GM12878 (cell line): ENCODE data around the gene SPINDOC. TPM values are rescaled to one million over a fixed set of nuclear protein-coding genes. Genes with fewer than 3 reads are reported as not detected.

ENCODE experiments used
- ATAC-seq: fragments of 200-7000 bp; cut with Tn5 transposase; 3 replicates; pipeline ENCODE4 v1.9.1; 2020; ENCODE audit warnings: mild to moderate bottlenecking, moderate library complexity
- BruUV-seq: library from RNA; stranded (reverse); fragments of 400-500 nt; replicated peaks from 2 replicates; lab custom pipeline; 2021; lab: Mats Ljungman, UMichigan
- CTCF ChIA-PET: fragments of 300-600 bp; sonication (Branson Sonifier 250); formaldehyde crosslinking; extraction: SDS; loops from one replicate; lab custom pipeline; 2021; ENCODE audit warnings: inconsistent platforms; lab: Yijun Ruan, JAX
- POLR2A ChIA-PET: fragments of 350-600 bp; formaldehyde crosslinking; extraction: SDS; loops from one replicate; lab custom pipeline; 2021; ENCODE audit warnings: inconsistent platforms; lab: Charles Lee
- RAD21 ChIA-PET: fragments of 300-600 bp; sonication (Branson Sonifier 250); formaldehyde crosslinking; loops from one replicate; lab custom pipeline; 2023; ENCODE audit warnings: antibody characterized with exemption; ENCODE audit not compliant: unreplicated experiment; lab: Charles Lee
- SMC1A ChIA-PET: fragments of 300-600 bp; sonication (Branson Sonifier 250); formaldehyde crosslinking; loops from one replicate; lab custom pipeline; 2023; ENCODE audit not compliant: unreplicated experiment, uncharacterized antibody; lab: Charles Lee
- DNase-seq: peaks from one replicate; pipeline ENCODE4 v3.0.0-alpha.2; 2011; ENCODE audit warnings: low read depth, low spot score
- FAIRE-seq: peaks from 3 replicates; lab custom pipeline; 2011; peaks lifted over from hg19 to GRCh38; lab: Jason Lieb, UNC
- H2AFZ ChIP-seq: 2 replicates; pipeline ENCODE4 v1.6.0; 2011; ENCODE audit warnings: low read depth, low read length, control low read depth; ENCODE audit not compliant: control insufficient read depth
- H3K27ac ChIP-seq: 2 replicates; pipeline ENCODE4 v1.5.1; 2011; ENCODE audit warnings: control low read depth; ENCODE audit not compliant: control insufficient read depth, insufficient read depth
- H3K27me3 ChIP-seq, 2 experiments: replicated peaks in 1 of 2; 2 replicates each; pipeline versions ENCODE4 v1.6.0 to v1.6.1; 2011; ENCODE audit warnings: low read length in 1 of 2; ENCODE audit not compliant: control insufficient read depth in 2 of 2, insufficient read depth in 2 of 2
- H3K36me3 ChIP-seq, 2 experiments: 2 replicates each; pipeline ENCODE4 v1.5.1; 2011; ENCODE audit warnings: low read length in 1 of 2; ENCODE audit not compliant: control insufficient read depth in 2 of 2, insufficient read depth in 2 of 2
- H3K4me1 ChIP-seq: 2 replicates; pipeline ENCODE4 v1.6.1; 2011; ENCODE audit warnings: mild to moderate bottlenecking, low read length, moderate library complexity, mixed read lengths; ENCODE audit not compliant: control insufficient read depth, insufficient read depth
- H3K4me2 ChIP-seq: 2 replicates; pipeline ENCODE4 v1.6.0; 2011; ENCODE audit warnings: control low read depth; ENCODE audit not compliant: control insufficient read depth, insufficient read depth
- H3K4me3 ChIP-seq: fragments of 200-600 bp; sonication (generic); 2 replicates; pipeline ENCODE4 v1.5.1; 2016
- H3K79me2 ChIP-seq: 2 replicates; pipeline ENCODE4 v1.6.0; 2011; ENCODE audit warnings: low read length; ENCODE audit not compliant: control insufficient read depth, insufficient read depth
- H3K9ac ChIP-seq: 2 replicates; pipeline ENCODE4 v1.8.0; 2011; ENCODE audit warnings: low read length, control low read depth, mixed read lengths; ENCODE audit not compliant: control insufficient read depth, insufficient read depth
- H3K9me3 ChIP-seq: replicated peaks from 3 replicates; pipeline ENCODE4 v1.5.1; 2011; ENCODE audit warnings: mild to moderate bottlenecking, low read length; ENCODE audit not compliant: control insufficient read depth, insufficient read depth
- H4K20me1 ChIP-seq: 2 replicates; pipeline ENCODE4 v1.6.0; 2011; ENCODE audit not compliant: control insufficient read depth, insufficient read depth
- BCL11A ChIP-seq: IDR thresholded peaks from 2 replicates; pipeline ENCODE4 v1.6.1; 2011; ENCODE audit warnings: low read depth, low read length
- MXI1 ChIP-seq: fragments of 150-350 bp; IDR thresholded peaks from 2 replicates; pipeline ENCODE4 v1.6.1; 2011; ENCODE audit warnings: low read depth, mild to moderate bottlenecking, inconsistent platforms, low read length, improper control_type of control experiment
- SIN3A ChIP-seq: IDR thresholded peaks from 2 replicates; pipeline ENCODE4 v1.6.1; 2012; ENCODE audit warnings: low read depth, low read length, improper control_type of control experiment
- ZBED1 ChIP-seq: IDR thresholded peaks from 2 replicates; pipeline ENCODE4 v1.6.1; 2016; ENCODE audit warnings: borderline replicate concordance
- ZBTB4 ChIP-seq: fragments of 450-650 bp; formaldehyde crosslinking; IDR thresholded peaks from 2 replicates; pipeline ENCODE4 v1.4.0; 2022; ENCODE audit warnings: mild to moderate bottlenecking, moderate library complexity
- WGBS: methylation state at CpG from one replicate; pipeline ENCODE4 v1.1.6; 2016; ENCODE audit warnings: low lambda C conversion rate; ENCODE audit not compliant: insufficient replicate concordance, insufficient coverage; ENCODE audit errors: missing lambda C conversion rate; 5-methylcytosine and 5-hydroxymethylcytosine counted together
- in situ Hi-C: fragments of 300-500 bp; cut with MboI; formaldehyde crosslinking; loops from 9 replicates; pipeline ENCODE4 v1.14.3; 2018; ENCODE audit warnings: mixed read lengths
- intact Hi-C: fragments of 100-400 bp; cut with micrococcal nuclease; formaldehyde crosslinking; loops from one replicate; pipeline ENCODE4 v1.14.2; 2022; ENCODE audit not compliant: unreplicated experiment
- polyA plus RNA-seq, 11 experiments: library from polyadenylated mRNA; depleted of rRNA in 4 of 11; unstranded in 6 of 11; stranded (reverse) in 5 of 11; fragments of >200 nt; fragmentation: Nextera tagmentation in 4 of 11; fragmentation: Illumina TruSeq in 1 of 11; extraction: Ambion mirVana in 4 of 11; extraction: Trizol in 1 of 11; gene quantifications; 1 replicate in 1 of 11; 2 replicates in 10 of 11; pipeline versions ENCODE4 v1.2.1 to v1.2.3, GENCODE V29; 2011 to 2016; ENCODE audit warnings: inconsistent platforms in 2 of 11, missing spikeins in 2 of 11, low read depth in 1 of 11
- total RNA-seq, 4 experiments: library from RNA; depleted of rRNA in 3 of 4; stranded (reverse); fragments of >200 nt in 3 of 4; fragmentation: Illumina TruSeq in 1 of 4; extraction: Trizol in 1 of 4; gene quantifications; 2 replicates each; pipeline versions ENCODE4 v1.2.1 to v1.2.3, GENCODE V29; 2013 to 2021

SPINDOC gene
- total and polyA plus RNA-seq, 10 of the 15 experiments (the other 5 are each of a cell fraction or from before 2014, with no cell fraction given) = 0.88 to 38.2 (median 16.9) TPM

GRCh38 chr11:63873311-63873710 lies 60.1 kb downstream of the SPINDOC start:
- no peak overlapping the region for H3K4me2 ChIP-seq
- POLR2A ChIA-PET = interaction anchor here (0.5 kb wide), 1 partner anchor 30 kb away, joined by 4 read pairs; no protein-coding TSS in a partner anchor
- DNase-seq (no peak), ATAC-seq (no peak), FAIRE-seq (no peak)
- no peak overlapping the region for H3K9ac ChIP-seq
- H3K27ac ChIP-seq = no peak overlapping the region
- TF ChIP-seq SIN3A (no peak), MXI1 (no peak), ZBED1 (no peak), BCL11A (no peak), ZBTB4 (CRISPR knock-in tag) (no peak)
- WGBS = 96% methylated on average over 5 of the region's 5 CpGs
- BruUV-seq = no TSS peak
- in situ Hi-C loops = no loop called here
- H2AFZ ChIP-seq = no peak overlapping the region
- H4K20me1 ChIP-seq = peaks cover 4% of the 10 kb centered on the region; the same call in 1 of the 2 replicates
- intact Hi-C loops = no loop called here
- peaks cover 10 to 13% of the 10 kb centered on the region in 2 experiments for H3K36me3 ChIP-seq
- no peaks in the 10 kb centered on the region for H3K27me3 ChIP-seq
- SMC1A ChIA-PET = interaction anchor here (1.0 to 2.6 kb wide), 5 partner anchors 11 to 40 kb away, joined by 4 to 49 read pairs (median 5); partner anchors contain the start of gene MARK2
- CTCF ChIA-PET = interaction anchor here (1.0 to 2.8 kb wide), 9 partner anchors 10 to 278 kb away, joined by 3 to 60 read pairs (median 7); partner anchors contain the start of gene MARK2
- peaks cover 58% of the 10 kb centered on the region for H3K79me2 ChIP-seq
- H3K9me3 ChIP-seq = no peaks in the 10 kb centered on the region
- RAD21 ChIA-PET = interaction anchor here (1.6 to 3.5 kb wide), 4 partner anchors 30 to 72 kb away, joined by 4 to 52 read pairs (median 12); partner anchors contain the start of gene MARK2
- H3K4me3 ChIP-seq = no peak overlapping the region
- H3K4me1 ChIP-seq = peaks cover 32% of the 10 kb centered on the region
